Adrenal gland (tissue), 5 donors: ENCODE measurements around the gene CA10.

ENCODE experiments used
- POLR2A ChIP-seq, 2 donors: fragments of 450-650 bp; IDR thresholded peaks; one replicate each; pipeline ENCODE4 v1.6.1; 2017; ENCODE audit warnings: antibody characterized with exemption in 2 of 2, mild to moderate bottlenecking in 2 of 2, moderate library complexity in 1 of 2
- TF ChIP-seq, protein P1 (sequence below), 6 experiments: fragments of 450-650 bp in 4 of 6; fragments of 200-600 bp in 2 of 6; sonication (generic) in 1 of 6; IDR thresholded peaks; 1 replicate in 5 of 6; 2 replicates in 1 of 6; pipeline versions ENCODE4 v1.5.1 to v1.8.0; 2016 to 2021; ENCODE audit warnings: antibody characterized with exemption in 6 of 6, mild to moderate bottlenecking in 2 of 6, moderate library complexity in 1 of 6
- donor health status: DM: no; HTN: no; CAD: no.

DNA sequence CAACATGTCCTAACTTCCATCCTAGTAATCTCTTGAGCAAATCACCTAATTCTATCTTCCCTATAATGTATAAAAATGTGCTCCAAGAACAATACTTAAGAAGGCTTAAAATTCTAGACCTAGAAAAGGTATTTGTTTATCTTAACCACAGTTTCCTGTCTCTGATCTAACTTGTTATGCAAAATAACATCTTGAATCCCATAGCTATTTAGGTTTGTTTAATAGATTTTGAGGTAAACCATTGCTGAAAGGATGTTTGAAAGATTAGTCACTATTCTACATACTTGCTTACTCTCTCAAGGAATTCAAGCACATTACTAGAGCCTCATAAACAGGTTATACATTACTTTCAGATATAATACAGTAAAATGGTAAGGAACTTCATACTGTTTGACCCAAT lies 13.0 kb downstream of the CA10 start:
- TF ChIP-seq, protein P1, sequence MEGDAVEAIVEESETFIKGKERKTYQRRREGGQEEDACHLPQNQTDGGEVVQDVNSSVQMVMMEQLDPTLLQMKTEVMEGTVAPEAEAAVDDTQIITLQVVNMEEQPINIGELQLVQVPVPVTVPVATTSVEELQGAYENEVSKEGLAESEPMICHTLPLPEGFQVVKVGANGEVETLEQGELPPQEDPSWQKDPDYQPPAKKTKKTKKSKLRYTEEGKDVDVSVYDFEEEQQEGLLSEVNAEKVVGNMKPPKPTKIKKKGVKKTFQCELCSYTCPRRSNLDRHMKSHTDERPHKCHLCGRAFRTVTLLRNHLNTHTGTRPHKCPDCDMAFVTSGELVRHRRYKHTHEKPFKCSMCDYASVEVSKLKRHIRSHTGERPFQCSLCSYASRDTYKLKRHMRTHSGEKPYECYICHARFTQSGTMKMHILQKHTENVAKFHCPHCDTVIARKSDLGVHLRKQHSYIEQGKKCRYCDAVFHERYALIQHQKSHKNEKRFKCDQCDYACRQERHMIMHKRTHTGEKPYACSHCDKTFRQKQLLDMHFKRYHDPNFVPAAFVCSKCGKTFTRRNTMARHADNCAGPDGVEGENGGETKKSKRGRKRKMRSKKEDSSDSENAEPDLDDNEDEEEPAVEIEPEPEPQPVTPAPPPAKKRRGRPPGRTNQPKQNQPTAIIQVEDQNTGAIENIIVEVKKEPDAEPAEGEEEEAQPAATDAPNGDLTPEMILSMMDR (IDR thresholded peaks at IDR 0.05) = no peak
- no peak for TF ChIP-seq POLR2A (IDR thresholded peaks at IDR 0.05)
